Vagina (tissue), 2 donors: ENCODE results near the gene ST3GAL6. TPM values are rescaled to one million over a fixed set of nuclear protein-coding genes. Genes with fewer than 3 reads are reported as not detected.

ENCODE experiments used
- DNase-seq, 2 donors: peaks; one replicate each; pipeline ENCODE4 v3.0.0-alpha.2; 2017; ENCODE audit errors: extremely low spot score in 2 of 2
- H3K27ac ChIP-seq: fragments of 200-600 bp; sonication (generic); one replicate; pipeline ENCODE4 v1.5.1; 2019
- H3K27me3 ChIP-seq: fragments of 200-600 bp; sonication (generic); one replicate; pipeline ENCODE4 v1.5.1; 2019
- H3K36me3 ChIP-seq, 2 donors: fragments of 200-600 bp; sonication (generic); one replicate each; pipeline ENCODE4 v1.5.1; 2017 to 2019
- H3K4me1 ChIP-seq: fragments of 200-600 bp; sonication (generic); one replicate; pipeline ENCODE4 v1.5.1; 2019
- H3K4me3 ChIP-seq, 2 donors: fragments of 200-600 bp; sonication (generic); 1 replicate in 1 of 2; 2 replicates in 1 of 2; pipeline ENCODE4 v1.5.1; 2016 to 2019
- H3K9me3 ChIP-seq: fragments of 200-600 bp; sonication (generic); one replicate; pipeline ENCODE4 v1.5.1; 2019
- POLR2A ChIP-seq, 2 donors: fragments of 450-650 bp; IDR thresholded peaks; one replicate each; pipeline ENCODE4 v1.6.1; 2017; ENCODE audit warnings: antibody characterized with exemption in 2 of 2, mild to moderate bottlenecking in 2 of 2, moderate library complexity in 2 of 2
- POLR2AphosphoS5 ChIP-seq, 2 donors: sonication (generic); formaldehyde crosslinking; IDR thresholded peaks; one replicate each; pipeline ENCODE4 v1.9.0; 2017; ENCODE audit warnings: antibody characterized with exemption in 2 of 2, mild to moderate bottlenecking in 2 of 2, low read depth in 1 of 2; ENCODE audit not compliant: insufficient read depth in 1 of 2
- intact Hi-C: fragments of 100-400 bp; cut with DNase I; formaldehyde crosslinking; loops from one replicate; pipeline ENCODE4 v1.15.1; 2023
- total RNA-seq: library from RNA; depleted of rRNA; stranded (reverse); fragments of >200 nt; gene quantifications from one replicate; pipeline ENCODE4 v1.2.3, GENCODE V29; 2016
- TF ChIP-seq, protein P1 (sequence below), 3 experiments: fragments of 450-650 bp in 2 of 3; fragments of 200-600 bp in 1 of 3; sonication (generic) in 1 of 3; IDR thresholded peaks; one replicate each; pipeline ENCODE4 v1.5.1; 2017 to 2019; ENCODE audit warnings: antibody characterized with exemption in 3 of 3, mild to moderate bottlenecking in 2 of 3, moderate library complexity in 2 of 3

The ST3GAL6 gene
- total RNA-seq, 1 donor from 2014 or later = 1.7 TPM

DNA sequence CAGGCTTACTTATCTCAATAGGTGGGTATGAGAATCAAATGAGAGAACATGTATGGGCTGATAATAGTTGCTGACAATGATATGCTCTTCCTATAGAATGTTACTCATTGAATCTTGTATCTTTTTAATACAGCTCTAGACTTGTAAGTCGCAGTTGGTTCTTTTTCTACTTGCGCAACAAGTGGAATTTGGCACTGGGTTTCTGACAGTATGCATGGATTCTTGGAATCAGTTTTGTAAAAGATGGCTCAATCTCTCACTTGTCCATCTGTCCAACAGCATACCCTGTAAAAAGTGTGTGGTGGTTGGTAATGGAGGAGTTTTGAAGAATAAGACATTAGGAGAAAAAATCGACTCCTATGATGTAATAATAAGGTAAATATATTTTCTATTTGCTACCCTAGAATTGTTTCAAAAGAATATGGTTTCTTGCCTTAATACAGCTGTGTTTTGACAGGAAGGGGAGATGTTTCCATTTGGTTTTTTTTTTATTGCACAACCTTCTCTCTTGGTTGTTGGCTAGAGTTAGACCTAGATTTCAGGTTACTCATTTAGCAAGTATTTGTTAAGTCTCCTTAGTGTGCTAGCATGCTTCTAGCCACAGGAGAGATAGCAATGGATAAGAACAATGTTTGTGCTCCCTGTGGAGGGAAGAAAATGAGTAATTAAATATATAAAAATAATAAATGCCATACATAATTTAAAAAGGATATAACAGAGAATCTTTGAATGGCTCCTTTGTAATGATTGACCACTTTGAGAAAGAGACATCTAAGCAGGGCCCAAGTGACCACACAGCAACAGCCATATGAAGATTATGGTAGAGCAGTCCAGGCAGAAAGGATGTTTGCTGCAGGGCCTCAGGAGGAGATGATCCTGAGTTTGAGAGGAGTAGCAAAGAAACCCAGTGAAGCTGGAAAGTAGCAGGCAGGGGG is 21.8 kb downstream of the ST3GAL6 start:
- no peaks in the 10 kb centered on the region for H3K36me3 ChIP-seq
- intact Hi-C loops = no loop called here
- no peak overlapping the region for H3K27ac ChIP-seq
- TF ChIP-seq, protein P1, sequence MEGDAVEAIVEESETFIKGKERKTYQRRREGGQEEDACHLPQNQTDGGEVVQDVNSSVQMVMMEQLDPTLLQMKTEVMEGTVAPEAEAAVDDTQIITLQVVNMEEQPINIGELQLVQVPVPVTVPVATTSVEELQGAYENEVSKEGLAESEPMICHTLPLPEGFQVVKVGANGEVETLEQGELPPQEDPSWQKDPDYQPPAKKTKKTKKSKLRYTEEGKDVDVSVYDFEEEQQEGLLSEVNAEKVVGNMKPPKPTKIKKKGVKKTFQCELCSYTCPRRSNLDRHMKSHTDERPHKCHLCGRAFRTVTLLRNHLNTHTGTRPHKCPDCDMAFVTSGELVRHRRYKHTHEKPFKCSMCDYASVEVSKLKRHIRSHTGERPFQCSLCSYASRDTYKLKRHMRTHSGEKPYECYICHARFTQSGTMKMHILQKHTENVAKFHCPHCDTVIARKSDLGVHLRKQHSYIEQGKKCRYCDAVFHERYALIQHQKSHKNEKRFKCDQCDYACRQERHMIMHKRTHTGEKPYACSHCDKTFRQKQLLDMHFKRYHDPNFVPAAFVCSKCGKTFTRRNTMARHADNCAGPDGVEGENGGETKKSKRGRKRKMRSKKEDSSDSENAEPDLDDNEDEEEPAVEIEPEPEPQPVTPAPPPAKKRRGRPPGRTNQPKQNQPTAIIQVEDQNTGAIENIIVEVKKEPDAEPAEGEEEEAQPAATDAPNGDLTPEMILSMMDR (IDR thresholded peaks at IDR 0.05) = no peak
- TF ChIP-seq POLR2A (IDR thresholded peaks at IDR 0.05) = no peak
- TF ChIP-seq POLR2AphosphoS5 (IDR thresholded peaks at IDR 0.05; ENCODE audit: insufficient read depth in 1 of 2, low read depth in 1 of 2) = no peak
- no peaks in the 10 kb centered on the region for H3K27me3 ChIP-seq
- H3K9me3 ChIP-seq = no peaks in the 10 kb centered on the region
- no peak overlapping the region for H3K4me3 ChIP-seq
- no peaks in the 10 kb centered on the region for H3K4me1 ChIP-seq
- no peak for DNase-seq

DNA sequence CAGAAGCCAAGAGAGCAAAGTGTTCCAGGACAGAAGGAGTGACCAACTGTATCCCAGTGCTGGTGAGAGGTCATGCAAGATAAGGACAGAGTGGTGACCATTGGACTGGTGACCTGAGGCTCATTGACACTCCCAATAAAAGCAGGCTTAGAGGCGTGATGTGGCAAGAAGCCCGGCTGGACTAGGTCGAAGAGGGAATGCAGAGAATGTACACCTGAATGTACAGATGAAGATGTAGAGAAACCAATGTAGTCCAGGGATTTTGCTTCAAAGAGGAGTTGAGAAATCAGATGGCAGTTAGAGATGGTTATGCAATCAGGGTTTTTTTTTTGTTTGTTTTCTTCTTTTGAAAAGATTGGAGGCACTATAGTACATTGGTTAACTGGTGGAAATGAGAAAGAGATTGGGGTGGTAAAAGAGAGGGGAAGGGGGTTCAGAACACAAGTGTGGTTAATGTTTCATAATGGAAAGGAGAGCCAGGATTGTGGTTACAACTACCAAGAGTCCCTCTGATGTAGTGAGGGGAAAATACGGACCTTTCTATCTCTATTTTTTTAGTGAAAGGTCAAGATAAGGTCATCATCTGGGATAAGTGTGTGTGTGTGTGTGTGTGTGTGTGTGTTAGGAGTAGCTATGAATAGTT is 23.3 kb downstream of the ST3GAL6 start:
- no peak for DNase-seq
- Histone ChIP-seq H3K27ac (no peak overlapping the region), H3K4me1 (no peaks in the 10 kb centered on the region), H3K27me3 (no peaks in the 10 kb centered on the region), H3K9me3 (no peaks in the 10 kb centered on the region), H3K36me3 (no peaks in the 10 kb centered on the region), H3K4me3 (no peak overlapping the region)
- intact Hi-C loops = no loop called here
- TF ChIP-seq POLR2A (IDR thresholded peaks at IDR 0.05) (no peak), POLR2AphosphoS5 (IDR thresholded peaks at IDR 0.05; ENCODE audit: insufficient read depth in 1 of 2, low read depth in 1 of 2) (no peak)
- TF ChIP-seq, protein P1 (IDR thresholded peaks at IDR 0.05) = no peak

DNA sequence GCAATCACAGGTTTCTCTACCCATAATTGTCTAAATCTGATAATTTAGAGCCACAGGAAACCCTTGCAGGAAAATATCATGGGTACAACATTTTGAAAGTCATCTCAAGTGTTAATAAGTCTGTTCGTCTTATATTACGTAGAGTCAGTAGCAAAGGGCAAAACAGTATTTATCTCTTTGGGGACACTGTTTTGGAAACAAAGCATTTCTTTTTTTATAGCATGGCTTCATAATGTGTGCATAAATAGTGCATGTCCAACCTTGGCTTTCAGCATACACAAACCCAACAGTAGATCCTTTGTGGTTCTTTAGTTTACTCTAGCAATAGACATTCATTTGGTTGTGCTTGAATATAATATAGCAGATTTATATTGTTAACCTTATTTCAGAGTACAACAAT is 24.0 kb downstream of the ST3GAL6 start:
- Histone ChIP-seq H3K9me3 (no peaks in the 10 kb centered on the region), H3K36me3 (no peaks in the 10 kb centered on the region), H3K27ac (no peak overlapping the region), H3K4me1 (no peaks in the 10 kb centered on the region), H3K4me3 (no peak overlapping the region), H3K27me3 (no peaks in the 10 kb centered on the region)
- intact Hi-C loops = no loop called here
- no peak for TF ChIP-seq POLR2AphosphoS5 (IDR thresholded peaks at IDR 0.05; ENCODE audit: insufficient read depth in 1 of 2, low read depth in 1 of 2)
- no peak for TF ChIP-seq POLR2A (IDR thresholded peaks at IDR 0.05)
- TF ChIP-seq, protein P1 (IDR thresholded peaks at IDR 0.05) = no peak
- DNase-seq = no peak

GRCh38 chr3:98788651-98789050 is 25.5 kb downstream of the ST3GAL6 start:
- TF ChIP-seq POLR2AphosphoS5 (IDR thresholded peaks at IDR 0.05; ENCODE audit: insufficient read depth in 1 of 2, low read depth in 1 of 2) = no peak
- TF ChIP-seq, protein P1 (IDR thresholded peaks at IDR 0.05) = no peak
- no peak for TF ChIP-seq POLR2A (IDR thresholded peaks at IDR 0.05)
- no peak overlapping the region for H3K27ac ChIP-seq
- H3K9me3 ChIP-seq = no peaks in the 10 kb centered on the region
- no peaks in the 10 kb centered on the region for H3K27me3 ChIP-seq
- no peaks in the 10 kb centered on the region for H3K36me3 ChIP-seq
- intact Hi-C loops = no loop called here
- DNase-seq = no peak
- H3K4me3 ChIP-seq = no peak overlapping the region
- no peaks in the 10 kb centered on the region for H3K4me1 ChIP-seq
